GM19468 (cell line): ENCODE measurements around the gene PTTG1IP.

ENCODE experiments used
- ATAC-seq: cut with Tn5 transposase; IDR thresholded peaks from one replicate; pipeline ENCODE4 v1.9.1; 2021; ENCODE audit warnings: mild to moderate bottlenecking, moderate library complexity, moderate number of reproducible peaks; ENCODE audit not compliant: unreplicated experiment; ENCODE audit errors: extremely low read depth

PTTG1IP gene

DNA sequence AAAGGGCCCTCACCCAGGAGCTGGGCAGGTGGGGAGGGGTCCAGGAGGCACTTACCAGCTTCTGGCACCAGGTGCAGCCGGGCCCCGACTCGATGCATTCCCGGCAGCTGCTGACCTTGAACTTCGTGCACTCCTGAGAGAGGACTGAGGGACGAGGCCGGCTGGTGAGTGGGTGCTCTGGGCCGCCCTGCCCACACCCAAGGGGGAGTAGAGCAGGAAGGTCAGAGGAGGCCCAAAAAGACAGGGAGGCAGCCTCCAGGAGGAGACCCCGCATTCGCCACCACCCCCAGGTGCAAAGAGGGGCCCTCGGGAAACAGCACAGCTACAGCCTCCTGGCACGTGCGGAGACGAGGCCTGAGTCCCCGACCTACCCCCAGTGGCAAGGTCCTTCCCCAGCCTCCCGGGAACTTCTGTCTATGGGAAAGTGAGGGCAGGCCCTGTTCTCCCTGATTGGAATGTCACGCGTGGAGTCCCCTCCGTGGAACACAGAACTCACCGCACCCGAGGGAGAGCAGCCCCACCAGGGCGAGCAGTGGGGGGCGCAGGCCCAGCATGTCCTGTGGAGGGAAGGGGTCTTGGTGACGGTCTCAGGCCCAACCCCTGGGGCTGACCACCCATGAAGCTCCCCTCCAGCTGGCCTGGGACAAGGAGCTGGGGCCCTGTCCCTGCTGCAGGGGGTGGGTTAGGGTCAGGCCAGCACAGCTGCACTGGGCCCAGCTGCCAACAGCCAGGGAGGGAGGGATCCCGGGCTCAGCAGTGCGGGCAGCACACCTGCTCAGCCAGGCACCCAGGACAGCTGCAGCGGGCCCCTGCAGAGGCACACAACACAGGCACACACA, 37.0 kb upstream of the PTTG1IP start:
- ATAC-seq: no peak

DNA sequence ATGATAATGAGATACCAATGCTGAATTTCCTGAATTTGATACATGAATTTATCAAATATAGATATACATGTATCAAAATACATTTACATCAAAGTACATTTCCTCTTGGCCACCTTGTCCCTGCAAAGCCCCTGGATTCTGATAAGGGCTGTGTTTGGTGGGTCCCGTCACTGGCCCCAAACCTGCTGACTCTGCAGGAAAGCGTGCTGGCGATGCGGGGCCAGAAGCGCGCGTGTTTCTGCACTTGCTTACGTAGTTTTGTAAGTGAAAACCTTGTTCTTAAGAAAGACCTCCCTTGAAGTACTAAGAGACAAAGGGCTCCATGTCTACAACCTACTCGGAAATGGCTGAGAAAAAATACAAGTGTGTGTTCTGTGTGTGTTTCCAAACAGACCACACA, 36.2 kb upstream of the PTTG1IP start:
- no peak for ATAC-seq

DNA sequence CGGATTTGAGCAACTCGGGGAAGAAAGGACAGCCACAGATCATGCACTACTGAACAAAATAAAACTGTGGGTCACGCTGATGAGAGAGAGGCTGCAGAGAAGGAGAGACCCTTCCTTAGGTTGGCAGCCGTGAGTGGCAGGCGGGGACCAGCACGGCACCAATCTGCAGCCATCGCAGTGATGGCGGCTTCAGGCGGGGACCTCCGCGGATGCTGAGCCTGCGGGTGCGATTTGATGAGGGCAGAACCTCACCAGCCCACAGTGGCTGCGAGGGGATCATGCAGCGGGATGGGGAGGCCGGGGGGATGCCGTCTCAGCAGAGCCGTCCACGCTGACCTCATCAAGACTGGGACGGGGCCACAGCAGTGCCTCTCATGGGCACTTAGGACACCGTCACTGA, 35.4 kb upstream of the PTTG1IP start:
- ATAC-seq: no peak

DNA sequence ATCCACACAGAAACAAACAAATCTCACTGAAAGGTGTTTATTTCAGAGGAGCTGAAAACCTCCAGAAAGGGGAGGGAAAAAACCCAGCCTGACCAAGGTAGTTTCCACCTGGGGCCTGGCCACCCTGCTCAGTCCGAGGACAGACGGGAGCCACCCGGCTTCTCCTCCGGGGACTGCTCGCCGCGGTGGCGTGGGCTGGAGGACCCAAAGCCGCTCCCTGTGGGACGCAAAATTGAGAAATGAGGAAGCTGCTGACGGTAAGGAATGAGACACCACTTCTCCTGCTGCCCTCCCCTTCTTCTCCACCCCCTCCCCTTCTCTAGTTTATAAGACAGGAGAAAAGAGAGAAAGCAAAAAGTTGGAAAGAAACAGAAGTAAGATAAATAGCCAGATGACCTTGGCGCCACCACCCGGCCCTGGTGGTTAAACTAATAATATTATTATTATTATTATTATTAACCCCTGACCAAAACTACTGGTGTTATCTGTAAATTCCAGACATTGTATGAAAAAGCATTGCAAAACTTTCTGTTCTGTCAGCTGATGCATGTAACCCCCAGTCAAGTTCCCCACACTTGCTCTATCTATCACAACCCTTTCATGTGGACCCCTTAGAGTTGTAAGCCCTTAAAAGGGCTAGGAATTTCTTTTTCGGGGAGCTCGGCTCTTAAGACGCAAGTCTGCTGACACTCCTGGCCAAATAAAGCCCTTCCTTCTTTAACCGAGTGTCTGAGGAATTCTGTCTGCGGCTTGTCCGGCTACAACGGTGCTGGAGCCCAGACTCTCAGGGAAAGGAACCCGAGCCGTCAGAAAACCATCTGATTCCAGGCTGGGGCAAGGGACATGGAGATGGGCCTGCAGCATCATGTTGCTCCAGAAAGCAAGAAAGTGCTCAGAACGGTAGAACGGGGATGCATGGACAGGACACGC, 34.7 kb upstream of the PTTG1IP start:
- no peak for ATAC-seq

DNA sequence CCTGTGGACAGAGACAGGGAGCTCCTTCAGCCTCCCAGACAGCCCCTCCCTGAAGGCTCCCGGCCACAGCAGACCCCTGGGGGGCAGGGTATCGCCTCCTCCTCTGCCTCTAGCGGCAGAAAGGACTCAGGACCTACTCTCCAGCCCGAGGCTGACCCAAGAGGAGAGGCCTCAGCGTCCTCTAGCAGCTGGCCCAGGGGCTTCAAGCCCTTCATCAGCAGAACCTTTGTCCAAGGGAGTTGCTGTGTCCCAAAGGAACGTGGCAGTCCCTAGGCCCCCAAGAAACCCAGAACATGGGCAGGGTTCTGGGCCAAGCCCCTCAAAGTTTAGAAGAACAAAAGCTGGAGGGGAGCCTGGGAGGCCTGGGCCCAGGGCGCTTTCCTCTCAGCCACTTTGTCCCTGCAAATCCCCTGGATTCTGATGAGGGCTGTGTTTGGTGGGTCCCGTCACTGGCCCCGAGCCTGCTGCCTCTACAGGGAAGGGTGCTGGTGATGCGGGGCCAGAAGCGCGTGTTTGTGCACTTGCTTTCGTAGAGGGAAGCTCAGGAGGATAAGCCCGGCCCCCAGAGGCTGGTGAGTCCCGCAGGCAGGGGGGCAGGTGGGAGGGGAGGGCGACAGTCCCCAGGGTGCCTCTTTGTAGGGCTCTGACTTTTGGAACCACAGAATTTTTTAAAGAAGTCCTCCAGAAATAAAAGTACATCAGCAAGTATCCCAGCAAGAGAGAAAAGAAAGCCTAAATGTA, 33.9 kb upstream of the PTTG1IP start:
- no peak for ATAC-seq

DNA sequence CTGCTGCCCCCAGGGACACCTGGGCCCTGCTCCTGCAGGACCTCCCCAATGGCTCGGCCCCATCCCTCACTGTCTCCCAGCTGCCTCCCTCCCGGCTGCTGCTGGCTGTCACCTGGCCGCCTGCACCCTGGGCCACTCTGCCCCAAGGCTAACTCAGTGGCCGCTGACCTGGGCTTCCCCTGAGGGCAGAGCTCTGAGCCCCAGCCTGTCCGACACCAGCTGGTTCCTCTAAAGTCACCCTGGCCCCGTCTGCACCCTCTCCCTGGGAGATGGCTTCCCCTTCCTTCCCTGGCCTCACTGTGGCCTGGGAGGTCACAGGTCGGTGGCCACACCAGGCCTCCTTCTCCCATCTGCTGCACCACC, 32.2 kb upstream of the PTTG1IP start:
- ATAC-seq: no peak

DNA sequence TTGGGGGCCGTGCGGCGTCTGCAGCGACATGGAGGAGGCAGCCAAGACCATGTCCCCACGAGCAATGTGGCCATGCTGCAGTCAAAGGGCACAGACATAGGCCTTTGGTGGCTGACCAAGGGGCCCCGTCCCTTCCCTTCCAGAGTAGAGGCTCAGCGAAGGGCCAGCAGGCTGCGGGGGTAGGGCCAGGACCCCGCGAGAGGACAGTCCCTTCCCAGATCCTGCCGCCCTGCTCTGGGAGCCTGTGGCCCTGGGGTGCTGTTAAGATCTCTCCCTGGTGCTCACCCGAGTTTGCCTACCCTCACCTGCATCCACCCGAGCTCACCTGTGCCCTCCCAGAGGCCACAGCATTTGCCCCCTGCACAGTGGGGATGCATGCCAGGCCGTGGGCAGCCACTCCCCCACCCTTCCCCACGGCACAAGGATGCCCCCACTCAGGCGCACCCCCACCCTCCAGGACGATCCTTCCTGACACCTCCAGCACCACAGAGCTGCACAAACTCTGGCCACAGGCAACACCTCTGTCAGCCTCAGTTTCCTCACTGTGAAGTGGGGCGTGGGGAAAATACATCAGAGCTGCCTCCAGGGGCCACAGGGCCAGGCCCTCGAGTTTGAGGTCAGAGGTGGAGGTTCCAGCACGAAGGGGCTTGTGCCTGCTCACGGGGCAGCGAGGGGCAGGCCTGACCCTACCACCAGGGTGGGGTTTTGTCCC, 31.7 kb upstream of the PTTG1IP start:
- no peak for ATAC-seq

DNA sequence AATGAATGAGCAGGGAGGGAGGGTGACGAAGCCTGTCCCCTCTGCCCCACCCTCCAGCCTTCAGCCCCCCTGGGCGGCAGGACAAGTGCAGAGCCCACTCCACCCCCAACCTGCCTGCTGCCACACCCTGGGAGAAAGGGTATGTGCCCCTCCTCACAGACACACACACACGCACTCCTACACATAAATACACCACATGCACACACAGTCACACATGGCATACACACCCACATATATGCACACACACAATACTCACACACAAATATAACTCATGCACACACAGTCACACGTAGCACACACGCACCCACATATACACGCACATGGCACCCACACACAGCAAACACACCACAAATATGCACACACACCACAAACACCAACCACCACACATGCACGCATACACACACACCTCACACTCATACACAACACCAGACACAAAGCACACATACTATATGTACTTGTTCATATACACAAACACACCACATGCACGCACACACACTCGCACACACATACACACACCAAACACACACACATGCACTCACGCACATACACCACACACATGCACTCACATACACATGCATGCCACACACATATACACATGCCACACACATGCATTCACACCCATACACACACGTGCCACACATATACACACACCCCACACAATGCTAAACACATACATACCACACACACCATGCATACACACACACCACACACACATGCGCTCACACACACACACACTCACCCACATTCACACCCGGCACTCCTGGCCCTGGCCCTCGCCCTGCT, 30.8 kb upstream of the PTTG1IP start:
- ATAC-seq: no peak

DNA sequence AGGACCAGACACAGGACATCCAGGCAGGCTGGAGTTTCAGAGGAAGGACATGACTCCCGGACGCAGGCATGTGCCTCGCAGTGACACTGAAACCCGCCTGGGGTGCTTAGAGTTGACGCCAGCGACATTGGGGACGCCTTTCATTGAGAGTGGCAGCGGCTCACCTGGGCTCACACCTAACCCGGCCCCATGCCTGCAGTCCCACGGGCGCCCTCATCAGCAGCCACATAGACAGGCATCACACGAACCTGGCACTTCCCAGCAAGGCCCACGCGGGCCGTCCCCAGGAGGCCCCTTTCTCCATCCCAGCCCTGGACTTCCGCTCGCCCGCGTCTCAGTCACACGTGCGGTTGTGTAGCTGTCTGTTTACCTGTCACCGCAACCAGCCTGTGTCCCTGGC, 30.2 kb upstream of the PTTG1IP start:
- no peak for ATAC-seq

DNA sequence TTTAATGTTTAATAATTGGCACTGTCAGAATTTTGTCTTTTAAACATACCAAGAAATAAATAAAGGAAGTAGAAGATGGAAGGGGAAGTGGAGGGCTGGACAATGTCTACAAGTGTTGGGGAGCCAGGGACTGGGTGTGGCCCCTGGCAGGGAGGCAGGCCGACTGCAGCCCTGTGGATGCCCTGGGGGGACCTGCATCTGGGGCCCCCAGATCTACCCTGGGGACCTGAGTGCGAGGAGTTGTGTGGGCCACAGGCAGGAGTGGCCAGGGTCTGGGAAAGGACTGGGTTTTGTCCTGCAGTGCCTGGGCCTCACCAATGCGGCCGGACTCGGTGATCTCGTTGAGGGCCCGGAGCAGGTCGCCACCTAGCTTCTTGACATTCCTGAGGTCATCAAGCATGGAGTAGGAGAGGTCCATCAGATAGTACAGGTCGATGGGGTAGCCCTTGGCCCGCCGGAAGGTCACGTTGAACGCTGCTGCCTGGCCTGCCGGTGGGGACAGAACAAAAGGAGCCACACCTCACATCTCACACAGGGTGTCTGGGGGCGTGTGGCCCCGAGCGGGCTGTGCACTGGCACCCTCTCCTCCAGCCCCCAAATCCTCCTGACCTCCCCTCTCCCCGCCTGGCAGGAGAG, 29.7 kb upstream of the PTTG1IP start:
- no peak for ATAC-seq

DNA sequence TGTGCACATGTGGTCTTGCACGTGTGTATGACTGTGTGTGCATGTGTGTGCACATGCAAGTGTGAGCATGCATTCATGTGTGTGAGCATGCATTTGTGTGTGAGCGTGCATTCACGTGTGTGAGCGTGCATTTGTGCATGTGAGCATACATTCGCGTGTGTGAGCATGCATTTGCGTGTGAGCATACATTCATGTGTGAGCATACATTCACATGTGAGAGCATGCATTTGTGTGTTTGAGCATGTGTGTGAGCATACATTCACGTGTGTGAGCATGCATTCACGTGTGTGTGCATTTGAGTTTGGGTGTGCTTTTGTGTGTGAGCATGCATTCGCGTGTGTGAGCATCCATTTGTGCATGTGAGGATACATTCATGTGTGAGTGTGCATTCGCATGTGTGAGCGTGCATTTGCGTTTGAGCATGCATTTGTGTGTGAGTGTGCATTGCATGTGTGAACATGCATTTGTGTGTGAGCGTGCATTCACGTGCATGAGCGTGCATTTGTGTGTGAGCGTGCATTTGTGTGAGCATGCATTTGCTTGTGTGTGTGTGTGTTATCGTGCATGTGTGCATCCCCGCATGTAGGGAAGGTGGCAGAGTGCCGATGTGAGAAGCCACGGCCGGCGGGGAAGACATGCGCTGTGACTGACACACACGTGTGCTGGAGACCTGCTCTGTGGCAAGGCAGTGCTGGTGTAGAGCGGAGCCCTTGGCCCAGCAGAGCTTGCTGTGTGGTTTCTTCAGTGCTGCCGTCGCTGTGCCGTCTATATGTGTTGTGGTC, 29.0 kb upstream of the PTTG1IP start:
- no peak for ATAC-seq

DNA sequence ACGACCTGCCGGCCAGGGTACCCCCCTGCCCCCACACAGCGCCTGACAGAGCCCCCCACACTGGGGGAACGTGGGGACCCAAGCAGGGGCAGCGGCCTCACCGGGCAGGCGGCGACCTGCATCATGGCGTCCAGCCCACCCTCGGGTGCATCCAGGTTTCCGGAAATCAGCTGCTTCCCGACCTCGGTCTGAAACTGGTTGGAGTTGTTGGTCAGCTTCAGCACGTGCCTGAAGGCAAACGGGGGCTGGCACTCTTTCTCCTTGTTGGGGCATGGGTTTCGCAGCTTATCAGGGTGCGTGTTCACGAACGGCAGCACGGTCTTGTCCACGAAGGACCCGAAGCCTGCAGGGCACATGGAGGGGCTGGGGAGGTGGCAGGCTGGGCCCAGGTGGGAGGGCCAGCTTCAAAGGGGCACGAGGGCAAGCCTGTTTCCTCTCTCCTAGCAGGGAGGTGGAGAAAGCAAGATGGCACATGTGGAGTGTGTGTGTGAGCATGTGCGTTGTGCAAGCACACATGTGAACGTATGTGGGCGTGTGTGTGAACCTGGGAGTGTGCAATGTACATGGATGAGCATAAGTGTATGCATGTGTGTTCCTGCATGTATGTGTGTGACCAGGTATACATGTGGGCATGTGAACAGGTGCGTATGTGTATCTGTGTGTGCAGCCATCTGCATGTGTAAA, 28.0 kb upstream of the PTTG1IP start:
- no peak for ATAC-seq

DNA sequence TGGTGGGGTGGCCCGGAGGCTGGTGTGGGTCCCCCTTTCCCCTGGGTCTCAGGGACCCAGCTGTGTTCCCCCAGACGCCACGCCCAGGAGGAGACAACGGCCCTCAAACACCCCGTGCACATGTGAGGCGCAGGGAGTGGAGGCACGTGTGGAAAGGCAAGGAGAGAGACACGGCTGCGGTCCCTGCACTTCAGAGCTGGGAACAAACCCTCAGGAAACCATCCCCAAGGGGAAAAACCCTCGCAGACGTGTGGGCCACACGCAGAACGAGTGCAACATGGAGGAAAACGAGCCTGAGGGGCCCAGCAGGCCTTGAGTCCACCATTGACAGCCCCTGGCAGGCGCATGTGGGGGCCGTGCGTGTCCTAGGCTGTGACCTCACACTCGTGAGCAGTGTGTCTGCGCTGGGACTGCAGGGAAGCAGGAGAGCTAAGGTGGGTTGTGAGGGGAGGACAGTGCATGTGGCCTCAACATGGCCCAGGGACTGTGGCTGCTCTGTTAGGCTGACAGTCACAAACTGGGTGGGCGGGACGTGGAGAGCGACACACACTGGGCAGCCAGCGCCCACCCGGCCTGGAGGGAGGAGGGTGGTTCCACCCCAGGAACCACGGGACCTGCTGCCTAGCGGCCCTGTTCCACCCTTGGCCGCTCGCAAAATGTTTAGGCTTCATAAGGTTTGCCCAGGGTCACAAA, 27.2 kb upstream of the PTTG1IP start:
- ATAC-seq: no peak

DNA sequence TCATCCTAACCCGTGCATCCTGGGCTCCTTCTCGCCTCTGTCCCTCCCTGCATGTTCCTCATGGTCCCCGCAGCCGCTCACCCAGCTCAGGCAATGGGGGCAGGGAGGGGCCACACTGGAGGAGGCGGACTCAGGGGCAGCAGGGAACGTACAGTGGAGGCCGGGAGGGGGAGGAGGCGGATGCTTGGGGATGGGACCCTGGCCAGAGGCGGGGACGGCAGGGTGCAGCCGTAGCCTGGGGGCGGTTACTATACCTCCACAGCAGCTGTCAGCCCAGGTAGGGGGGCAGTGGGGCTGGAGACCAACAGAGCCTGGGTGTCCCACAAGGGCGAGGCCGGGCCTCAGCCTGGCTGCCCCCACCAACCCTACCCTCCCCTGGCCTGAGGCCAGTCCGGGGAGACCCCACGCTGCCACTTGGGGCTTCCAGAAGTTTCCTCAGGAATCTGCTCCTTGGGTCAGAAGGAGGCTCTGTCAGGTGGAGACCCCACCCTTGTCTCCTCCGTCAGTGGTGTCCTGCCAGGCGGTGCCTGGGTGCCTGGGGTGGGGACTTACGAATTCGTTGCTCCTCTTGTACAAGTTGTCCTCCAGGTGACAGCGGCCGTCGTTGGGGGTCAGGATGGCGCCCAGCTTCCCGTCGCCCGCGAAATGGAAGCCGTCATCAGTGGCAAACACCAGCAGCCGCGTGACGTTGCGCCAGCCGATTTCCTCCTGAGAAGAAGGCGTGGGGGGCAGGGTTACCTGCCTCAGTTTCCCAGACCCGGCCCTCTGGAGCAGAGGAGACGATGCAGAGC, 26.5 kb upstream of the PTTG1IP start:
- ATAC-seq: no peak

DNA sequence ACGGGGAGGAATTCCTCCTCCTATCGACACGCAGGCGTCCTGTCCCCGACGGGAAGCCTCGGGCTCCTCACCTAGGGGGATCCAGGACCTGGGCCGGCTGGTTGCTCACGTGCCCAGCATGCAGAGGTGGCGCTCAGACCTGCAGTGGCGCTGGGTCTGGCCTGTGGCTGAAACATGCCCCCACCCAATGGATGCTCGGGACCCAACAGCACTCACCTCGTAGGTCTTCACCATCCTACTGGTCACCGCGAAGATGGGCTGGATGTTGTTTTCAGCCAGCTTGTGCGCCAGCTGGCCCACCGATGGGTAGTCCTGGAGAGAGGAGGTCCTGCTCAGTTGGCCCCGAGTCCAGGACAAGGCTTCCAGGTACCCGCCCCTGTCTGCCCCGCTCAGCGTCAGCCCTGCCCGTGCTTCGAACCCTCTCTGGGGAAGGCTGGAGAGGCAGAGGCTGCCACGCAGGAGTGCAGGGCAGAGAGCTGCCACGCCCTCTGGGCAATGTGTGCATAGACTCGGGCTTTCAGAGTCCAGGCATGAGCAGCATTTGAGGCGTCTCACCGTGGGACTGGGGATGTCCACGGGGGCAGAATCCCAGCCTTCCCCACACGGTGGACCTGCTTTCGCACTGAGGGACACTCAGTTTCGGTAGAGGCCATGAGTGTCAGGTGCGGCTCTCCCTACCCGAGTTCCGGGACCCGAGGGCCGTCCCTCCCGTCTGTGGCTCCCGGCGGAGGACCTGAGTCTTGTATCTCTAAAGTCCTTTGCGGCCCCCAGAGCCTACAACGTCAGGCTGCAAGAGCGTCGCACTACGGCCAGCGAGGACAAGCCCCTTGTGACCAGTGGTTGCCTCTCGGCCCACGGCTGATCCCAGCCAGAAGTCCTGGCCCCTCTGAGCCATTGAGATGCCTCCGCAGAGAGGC, 25.6 kb upstream of the PTTG1IP start:
- ATAC-seq: no peak
